ENCODE measurements around the gene MED27.

MED27 gene

DNA sequence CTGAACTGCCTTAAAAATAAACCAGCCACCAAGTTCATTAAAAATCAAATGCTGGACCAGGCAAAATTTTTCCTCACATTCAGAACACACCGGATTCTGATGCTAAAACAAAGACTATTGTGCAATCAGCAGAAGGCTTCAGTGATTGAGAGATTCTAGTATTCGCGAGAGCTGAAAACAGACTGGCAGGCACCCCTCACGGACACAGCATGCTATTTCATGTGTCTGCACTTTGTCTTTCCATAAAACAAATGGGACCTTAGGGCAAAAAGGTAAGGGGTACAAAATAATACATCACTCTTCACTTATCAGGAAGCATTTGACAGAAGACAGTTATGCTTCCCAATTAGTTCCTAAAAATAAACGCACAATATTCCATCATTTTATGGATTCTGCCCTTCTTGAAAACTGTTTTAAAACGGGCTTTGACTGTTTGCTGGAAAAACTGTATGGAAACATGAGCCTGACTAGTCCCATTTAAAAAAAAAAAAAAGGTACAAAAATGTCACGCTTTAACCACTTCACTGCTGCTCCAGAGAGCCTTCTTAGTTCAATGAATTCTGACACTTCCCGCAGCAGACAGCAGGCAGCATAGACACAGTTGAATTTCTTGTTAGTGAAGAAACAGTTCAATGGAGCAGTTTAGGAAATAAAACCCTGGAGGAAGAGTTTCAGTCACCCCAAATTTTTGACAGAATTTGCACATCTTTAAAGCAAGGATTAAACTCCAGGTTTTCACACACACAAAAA lies 99.2 kb downstream of the MED27 start:
- no peaks in the 10 kb centered on the region for H3K9me3 Mint-ChIP-seq
- no peak overlapping the region for H3K4me3 Mint-ChIP-seq
- H3K4me1 Mint-ChIP-seq, result peaks cover 18% of the 10 kb centered on the region
- H3K27ac Mint-ChIP-seq, result no peak overlapping the region
- ATAC-seq (ENCODE audit: low read depth), result no peak
- no peak for DNase-seq (ENCODE audit: low spot score in 2 of 2)
- H3K36me3 Mint-ChIP-seq, result peaks cover 5% of the 10 kb centered on the region
- no peaks in the 10 kb centered on the region for H3K27me3 Mint-ChIP-seq

DNA sequence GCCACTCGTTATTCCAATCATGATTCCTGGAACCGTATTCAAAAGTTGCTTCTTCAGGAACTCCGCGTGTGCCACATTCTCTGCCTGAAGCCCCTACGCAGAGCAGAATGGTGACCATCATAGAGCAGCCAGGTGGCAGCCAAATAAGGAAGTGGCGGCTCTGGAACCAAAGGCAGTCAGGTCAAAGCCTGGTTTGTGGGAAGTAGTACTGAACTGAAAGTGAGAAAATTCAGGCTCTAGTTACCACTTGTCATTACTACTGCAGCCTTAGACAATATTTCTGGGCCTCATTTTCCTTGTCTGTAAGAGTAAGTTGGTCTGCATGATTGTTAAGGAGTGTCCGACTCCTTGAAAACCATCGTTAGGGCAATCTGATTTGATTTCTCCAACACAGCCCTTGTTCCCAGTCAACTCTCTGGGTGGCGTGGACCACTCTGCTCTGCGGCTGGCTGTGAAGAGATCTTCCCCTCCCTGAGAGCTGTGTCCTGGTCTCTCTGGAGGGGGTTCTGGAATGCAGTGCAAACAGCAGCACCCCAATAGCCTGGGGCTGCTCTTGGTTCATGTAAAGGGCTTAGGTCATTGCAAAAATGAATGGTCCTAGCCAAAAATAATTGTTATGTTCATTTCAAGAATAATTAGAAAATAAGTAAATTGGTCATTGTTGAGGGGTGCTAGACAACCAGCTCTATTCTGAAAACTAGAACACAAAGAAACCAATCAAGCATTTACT lies 102.4 kb downstream of the MED27 start:
- no peaks in the 10 kb centered on the region for H3K27me3 Mint-ChIP-seq
- H3K36me3 Mint-ChIP-seq, result peaks cover 5% of the 10 kb centered on the region
- DNase-seq (ENCODE audit: low spot score in 2 of 2) (no peak), ATAC-seq (ENCODE audit: low read depth) (peak; percentile 67)
- H3K9me3 Mint-ChIP-seq, result peaks cover 2% of the 10 kb centered on the region
- peaks cover 13% of the 10 kb centered on the region for H3K4me1 Mint-ChIP-seq
- peak overlapping the region; percentile 30 for H3K27ac Mint-ChIP-seq
- no peak overlapping the region for H3K4me3 Mint-ChIP-seq

DNA sequence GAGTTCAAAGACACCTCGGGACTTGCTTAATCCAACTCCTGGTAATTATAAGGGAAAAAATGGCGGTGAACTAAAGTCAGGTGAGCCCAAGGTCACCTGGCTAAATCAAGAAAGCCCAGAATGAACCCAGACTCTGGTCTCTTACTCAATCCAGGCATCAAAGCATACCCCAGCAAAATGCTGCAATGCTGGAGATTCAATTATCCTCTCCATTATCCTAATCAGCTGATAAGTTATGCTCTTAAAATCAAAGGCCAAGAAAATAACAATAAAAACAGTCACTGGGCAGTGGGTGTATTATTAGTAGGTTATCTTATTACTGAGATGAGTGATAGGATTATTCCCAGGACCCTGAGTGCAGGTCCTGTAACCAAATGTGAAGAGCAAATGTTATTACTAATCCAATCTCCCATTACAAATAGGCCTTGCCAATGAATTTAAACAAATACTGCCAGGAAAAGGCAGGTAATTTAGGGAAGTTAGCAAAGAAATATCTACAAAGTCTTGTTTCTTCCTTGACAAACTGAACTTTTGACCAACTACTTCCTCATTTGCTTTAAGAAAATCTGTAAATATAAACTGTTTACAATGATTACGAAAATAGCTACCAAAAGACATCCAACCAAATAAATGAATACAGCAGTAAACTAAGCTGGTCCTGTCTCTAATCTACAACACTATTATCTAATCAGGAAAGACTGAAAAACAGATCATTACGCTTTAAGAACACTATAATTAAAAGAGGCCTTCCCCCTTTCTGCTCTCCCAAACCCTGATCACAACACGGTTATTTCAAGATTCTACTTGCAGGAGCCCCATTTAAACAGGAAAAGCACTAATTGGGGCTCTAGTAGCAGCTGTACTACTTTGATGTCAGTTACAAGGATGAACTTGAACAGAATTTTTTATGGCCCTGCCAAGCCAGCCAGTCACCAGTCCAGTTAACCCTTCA lies 103.2 kb downstream of the MED27 start:
- peak overlapping the region; percentile 30 for H3K27ac Mint-ChIP-seq

DNA sequence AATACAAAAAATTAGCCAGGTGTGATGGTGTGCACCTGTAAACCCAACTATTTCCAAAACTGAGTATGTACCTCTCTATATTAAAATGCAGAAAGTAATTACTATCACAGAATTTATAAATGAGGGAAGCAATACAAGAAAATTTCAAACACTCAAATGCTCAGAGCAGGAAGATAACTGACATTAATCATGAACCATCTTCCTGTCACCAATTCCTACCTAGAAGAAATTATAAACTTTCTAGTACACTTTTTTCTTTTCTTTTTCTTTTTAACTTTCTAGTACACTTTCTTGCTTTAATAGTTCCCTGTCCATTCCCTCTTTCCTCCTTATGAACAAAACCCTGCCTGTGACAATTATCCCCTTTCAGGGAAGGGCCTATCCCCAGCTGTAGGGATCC lies 106.8 kb downstream of the MED27 start:
- no peak overlapping the region for H3K27ac Mint-ChIP-seq
- peaks cover 15% of the 10 kb centered on the region for H3K4me1 Mint-ChIP-seq
- no peak for ATAC-seq (ENCODE audit: low read depth)
- peaks cover 2% of the 10 kb centered on the region for H3K9me3 Mint-ChIP-seq
- no peak overlapping the region for H3K4me3 Mint-ChIP-seq
- DNase-seq (ENCODE audit: low spot score in 2 of 2), result no peak
- peaks cover 10% of the 10 kb centered on the region for H3K36me3 Mint-ChIP-seq
- no peaks in the 10 kb centered on the region for H3K27me3 Mint-ChIP-seq

More for the DNA sequence above, 103.2 kb downstream of the MED27 start:
- Mint-ChIP-seq H3K9me3 (peaks cover 2% of the 10 kb centered on the region), H3K36me3 (peaks cover 5% of the 10 kb centered on the region), H3K4me1 (peaks cover 13% of the 10 kb centered on the region), H3K27me3 (no peaks in the 10 kb centered on the region), H3K4me3 (no peak overlapping the region)
- no peak for ATAC-seq (ENCODE audit: low read depth)
- no peak for DNase-seq (ENCODE audit: low spot score in 2 of 2)

DNA sequence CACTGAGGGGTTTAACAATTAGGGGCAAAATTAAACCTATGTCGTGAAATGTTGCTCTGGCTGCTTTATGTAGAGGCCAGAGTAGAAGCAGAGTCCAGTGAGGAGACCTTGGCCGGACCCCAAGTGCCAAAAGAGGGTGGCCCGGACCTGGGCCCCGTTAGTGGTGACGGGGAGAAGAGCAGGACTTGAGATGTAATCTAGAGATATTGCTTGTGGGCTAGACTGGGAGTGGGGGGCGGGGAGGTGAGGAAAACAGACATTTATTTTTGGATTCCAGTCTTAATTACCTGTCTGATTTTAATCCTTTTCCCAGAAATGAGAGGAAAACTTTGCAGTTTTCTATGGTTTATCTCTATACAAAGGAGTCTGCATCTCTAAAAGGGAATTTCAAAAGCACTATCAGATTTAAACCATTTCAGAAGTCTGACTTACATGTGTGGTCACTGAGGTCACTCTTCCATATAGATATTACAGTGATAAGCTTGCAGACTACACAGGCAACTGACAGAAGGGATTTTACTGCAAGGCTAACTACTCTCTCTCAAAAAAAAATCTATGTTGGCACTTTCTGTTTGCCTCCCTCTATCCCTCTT lies 108.1 kb downstream of the MED27 start:
- H3K36me3 Mint-ChIP-seq, result peaks cover 10% of the 10 kb centered on the region

DNA sequence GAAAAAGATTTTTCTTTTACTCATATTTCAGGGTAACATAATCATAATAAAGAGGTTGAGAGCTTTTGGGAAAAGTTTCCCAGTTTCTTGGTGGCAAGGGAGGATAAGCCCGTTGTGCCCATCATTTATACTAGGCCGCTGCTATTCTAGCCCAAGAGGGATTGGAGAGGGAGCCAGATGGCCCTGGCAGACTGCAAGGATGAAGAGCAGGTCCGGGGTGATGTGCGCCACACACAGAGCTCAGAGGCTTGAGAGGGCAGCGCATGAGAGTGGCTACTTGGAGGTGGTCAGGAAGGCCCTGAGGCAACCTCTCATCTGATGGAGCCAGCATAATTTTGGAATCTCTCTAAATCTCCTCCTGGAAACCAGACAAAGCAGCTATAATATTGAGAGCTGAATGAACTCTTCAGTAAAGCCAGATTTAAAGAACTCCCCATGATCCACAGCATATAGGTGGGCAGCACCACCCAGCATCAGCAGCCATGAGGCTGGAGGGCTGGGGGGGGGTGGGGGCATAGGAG lies 110.1 kb downstream of the MED27 start:
- Mint-ChIP-seq H3K27ac (peak overlapping the region; percentile 54), H3K9me3 (peaks cover 2% of the 10 kb centered on the region), H3K36me3 (peaks cover 10% of the 10 kb centered on the region), H3K4me3 (no peak overlapping the region), H3K27me3 (no peaks in the 10 kb centered on the region), H3K4me1 (peaks cover 4% of the 10 kb centered on the region)
- no peak for DNase-seq (ENCODE audit: low spot score in 2 of 2)
- ATAC-seq (ENCODE audit: low read depth), result no peak

More for the DNA sequence above, 108.1 kb downstream of the MED27 start:
- DNase-seq (ENCODE audit: low spot score in 2 of 2) (no peak), ATAC-seq (ENCODE audit: low read depth) (no peak)
- H3K27me3 Mint-ChIP-seq, result no peaks in the 10 kb centered on the region
- H3K9me3 Mint-ChIP-seq, result peaks cover 2% of the 10 kb centered on the region
- no peak overlapping the region for H3K27ac Mint-ChIP-seq
- H3K4me1 Mint-ChIP-seq, result peaks cover 6% of the 10 kb centered on the region
- no peak overlapping the region for H3K4me3 Mint-ChIP-seq

DNA sequence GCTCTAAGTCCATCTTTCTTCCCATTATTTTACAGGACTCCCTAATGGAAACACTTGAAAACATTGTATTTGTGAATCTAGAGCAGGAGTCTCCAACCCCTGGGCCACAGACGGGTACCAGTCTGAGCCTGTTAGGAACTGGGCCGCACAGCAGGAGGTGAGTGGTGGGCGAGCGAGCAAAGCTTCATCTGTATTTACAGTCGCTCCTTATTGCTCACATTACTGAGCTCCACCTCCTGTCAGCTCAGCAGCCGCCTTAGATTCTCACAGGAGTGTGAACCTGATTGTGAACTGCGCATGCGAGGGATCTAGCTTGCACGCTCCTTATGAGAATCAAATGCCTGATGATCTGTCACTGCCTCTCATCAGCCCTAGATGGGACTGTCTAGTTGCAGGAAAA lies 111.0 kb downstream of the MED27 start:
- Mint-ChIP-seq H3K4me1 (peaks cover 7% of the 10 kb centered on the region), H3K36me3 (peaks cover 16% of the 10 kb centered on the region), H3K9me3 (peaks cover 4% of the 10 kb centered on the region), H3K4me3 (no peak overlapping the region), H3K27me3 (no peaks in the 10 kb centered on the region), H3K27ac (no peak overlapping the region)
- ATAC-seq (ENCODE audit: low read depth) (no peak), DNase-seq (ENCODE audit: low spot score in 2 of 2) (no peak)

DNA sequence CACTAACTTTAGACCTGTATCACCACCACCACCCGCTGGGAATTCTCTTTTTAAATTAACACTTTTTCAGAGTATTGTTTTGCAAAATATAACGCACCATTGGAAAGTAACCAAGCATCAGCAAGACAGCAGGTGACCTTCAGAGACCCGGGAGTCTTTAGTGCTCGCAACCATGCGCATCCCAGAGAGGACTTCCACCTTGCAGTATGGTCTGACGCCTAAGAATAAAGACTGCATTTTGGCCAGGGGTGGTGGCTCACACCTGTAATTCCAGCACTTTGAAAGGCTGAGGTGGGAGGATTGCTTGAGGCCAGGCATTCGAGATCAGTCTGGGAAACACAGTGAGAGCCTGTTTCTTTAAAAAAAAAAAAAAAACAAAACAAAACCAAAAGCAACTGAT lies 113.8 kb downstream of the MED27 start:
- DNase-seq (ENCODE audit: low spot score in 2 of 2), result no peak
- Mint-ChIP-seq H3K27ac (no peak overlapping the region), H3K27me3 (no peaks in the 10 kb centered on the region), H3K4me3 (no peak overlapping the region), H3K4me1 (peaks cover 7% of the 10 kb centered on the region), H3K36me3 (peaks cover 13% of the 10 kb centered on the region), H3K9me3 (peaks cover 2% of the 10 kb centered on the region)
- no peak for ATAC-seq (ENCODE audit: low read depth)

DNA sequence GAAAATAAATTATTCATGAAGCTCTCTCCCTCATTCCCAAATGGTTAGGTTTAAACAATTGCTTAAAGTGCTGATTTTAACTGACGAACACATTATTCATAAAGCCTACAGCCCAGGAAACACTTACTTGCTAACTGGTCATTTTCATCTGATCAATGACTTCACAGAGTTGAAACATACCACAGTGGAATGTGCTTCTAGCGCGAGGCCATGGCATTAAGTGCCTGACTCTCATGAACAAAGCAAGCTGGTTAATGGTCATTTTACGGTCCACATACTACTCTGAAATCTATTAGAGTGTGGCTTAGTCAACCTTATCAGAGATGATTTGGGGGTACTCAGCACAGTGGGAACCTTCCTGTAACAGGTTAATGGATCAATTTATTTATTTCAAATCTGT lies 114.6 kb downstream of the MED27 start:
- no peak overlapping the region for H3K27ac Mint-ChIP-seq
- peaks cover 3% of the 10 kb centered on the region for H3K4me1 Mint-ChIP-seq
- H3K4me3 Mint-ChIP-seq, result no peak overlapping the region
- ATAC-seq (ENCODE audit: low read depth) (no peak), DNase-seq (ENCODE audit: low spot score in 2 of 2) (no peak)
- no peaks in the 10 kb centered on the region for H3K27me3 Mint-ChIP-seq
- H3K36me3 Mint-ChIP-seq, result peaks cover 16% of the 10 kb centered on the region
- peaks cover 2% of the 10 kb centered on the region for H3K9me3 Mint-ChIP-seq

DNA sequence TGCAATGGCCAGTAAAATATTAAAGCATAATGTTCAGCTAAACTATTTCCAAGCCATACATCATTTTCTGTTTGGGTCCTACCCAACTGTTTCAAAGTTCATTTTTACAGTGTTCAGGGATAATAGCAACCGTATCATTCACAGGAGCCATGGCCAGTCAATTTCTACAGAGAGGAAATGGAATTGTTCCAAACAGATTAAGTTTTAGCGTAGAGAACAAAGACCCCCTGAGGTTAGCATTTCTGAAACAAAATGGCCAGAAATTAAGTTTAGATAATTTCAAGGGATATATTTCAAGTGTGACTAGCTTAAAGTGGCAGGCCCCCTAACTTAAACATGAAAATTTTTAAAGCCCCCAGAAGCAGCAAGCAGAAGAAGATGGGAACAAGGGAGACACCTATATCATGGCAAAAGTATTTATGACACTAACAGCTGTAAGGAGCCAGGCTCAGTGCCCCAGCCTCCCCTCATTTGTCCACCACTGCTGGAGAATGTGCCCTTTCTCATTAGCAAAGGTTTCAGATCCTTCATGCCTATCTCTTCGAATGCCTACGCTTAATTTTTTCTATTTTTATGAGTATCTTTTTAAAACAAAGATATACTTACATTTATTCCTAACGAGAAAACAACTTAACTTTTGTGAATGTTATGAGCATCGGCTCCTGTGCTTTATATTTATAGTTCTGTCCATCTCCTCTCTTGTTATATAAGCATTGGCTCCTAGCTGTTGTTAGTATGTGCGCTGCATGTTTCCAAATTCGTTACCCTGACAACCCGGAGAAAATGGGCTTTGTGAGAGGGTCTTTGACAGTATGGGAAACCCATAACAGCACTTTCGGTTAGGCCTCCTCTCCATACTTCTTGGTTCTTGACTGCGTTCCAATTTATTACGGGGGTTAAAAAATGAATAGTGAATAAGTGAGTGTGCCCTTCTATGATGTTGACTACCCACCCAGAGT lies 116.3 kb downstream of the MED27 start:
- ATAC-seq (ENCODE audit: low read depth) (no peak), DNase-seq (ENCODE audit: low spot score in 2 of 2) (no peak)
- H3K36me3 Mint-ChIP-seq, result peaks cover 19% of the 10 kb centered on the region
- H3K27ac Mint-ChIP-seq, result no peak overlapping the region
- H3K4me3 Mint-ChIP-seq, result no peak overlapping the region
- no peaks in the 10 kb centered on the region for H3K27me3 Mint-ChIP-seq
- H3K4me1 Mint-ChIP-seq, result peaks cover 3% of the 10 kb centered on the region
- H3K9me3 Mint-ChIP-seq, result peaks cover 2% of the 10 kb centered on the region

DNA sequence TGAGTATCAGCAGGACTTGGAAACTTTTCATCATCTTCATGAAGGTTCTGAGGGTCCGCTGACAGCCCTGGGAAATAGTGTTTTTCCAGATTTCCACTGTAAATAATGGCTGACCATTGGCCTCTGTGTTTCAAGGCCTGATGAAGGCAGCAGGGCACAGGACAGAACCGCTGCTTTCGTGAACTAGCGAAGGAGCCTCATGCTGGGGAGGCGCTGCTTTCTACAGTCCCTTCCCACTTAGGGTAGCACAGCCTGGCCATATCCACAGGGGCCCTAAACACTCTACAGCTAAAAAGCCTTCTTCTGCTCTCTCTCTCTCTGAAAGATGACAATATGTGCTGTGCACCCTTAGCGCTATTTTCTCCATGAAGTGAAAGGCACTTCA lies 118.2 kb downstream of the MED27 start:
- peaks cover 3% of the 10 kb centered on the region for H3K4me1 Mint-ChIP-seq
- DNase-seq (ENCODE audit: low spot score in 2 of 2), result no peak
- H3K9me3 Mint-ChIP-seq, result peaks cover 2% of the 10 kb centered on the region
- peaks cover 25% of the 10 kb centered on the region for H3K36me3 Mint-ChIP-seq
- H3K27me3 Mint-ChIP-seq, result no peaks in the 10 kb centered on the region
- H3K4me3 Mint-ChIP-seq, result no peak overlapping the region
- no peak overlapping the region for H3K27ac Mint-ChIP-seq
- no peak for ATAC-seq (ENCODE audit: low read depth)

DNA sequence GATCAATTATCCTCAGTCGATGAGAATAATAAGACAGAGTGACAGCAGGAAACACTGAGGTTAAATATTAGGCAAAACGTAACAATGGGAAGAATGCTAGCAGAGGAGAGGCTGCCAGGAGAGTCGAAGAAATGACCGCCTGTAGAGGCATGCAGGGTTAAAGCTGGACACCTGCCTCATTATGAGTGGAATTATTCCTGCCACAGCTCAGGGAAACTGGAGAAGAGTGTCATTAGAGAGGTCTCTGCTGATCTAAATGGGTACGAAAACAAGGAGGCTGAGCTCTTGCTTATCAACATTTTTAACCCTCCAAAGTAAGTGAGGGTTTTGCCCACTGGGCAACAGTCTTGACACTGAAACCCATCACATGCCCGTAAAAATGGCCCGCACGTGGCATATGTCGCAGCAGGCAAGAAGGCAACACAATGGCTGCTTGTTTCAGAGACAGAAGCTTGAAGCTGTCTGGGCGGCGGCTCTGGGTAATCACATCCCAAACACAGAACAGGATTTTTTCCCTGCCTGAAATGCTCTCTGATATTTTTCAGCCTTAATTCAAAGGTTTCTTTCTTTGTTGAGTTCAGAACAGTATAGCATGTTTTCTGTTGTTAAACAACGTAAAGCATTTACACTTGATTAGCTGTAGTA lies 118.7 kb downstream of the MED27 start:
- Mint-ChIP-seq H3K4me1 (peaks cover 3% of the 10 kb centered on the region), H3K36me3 (peaks cover 27% of the 10 kb centered on the region), H3K9me3 (peaks cover 2% of the 10 kb centered on the region), H3K27me3 (no peaks in the 10 kb centered on the region), H3K27ac (peak overlapping the region; percentile 14), H3K4me3 (no peak overlapping the region)
- no peak for DNase-seq (ENCODE audit: low spot score in 2 of 2)
- ATAC-seq (ENCODE audit: low read depth), result no peak

Data from memory B cell (primary cell).